GM18519 (cell line): ENCODE results near the gene NRG3.

Source experiments
- ATAC-seq: cut with Tn5 transposase; IDR thresholded peaks from one replicate; pipeline ENCODE4 v1.9.1; 2021; ENCODE audit warnings: mild to moderate bottlenecking, moderate library complexity; ENCODE audit not compliant: unreplicated experiment, low FRiP score

NRG3 gene

DNA sequence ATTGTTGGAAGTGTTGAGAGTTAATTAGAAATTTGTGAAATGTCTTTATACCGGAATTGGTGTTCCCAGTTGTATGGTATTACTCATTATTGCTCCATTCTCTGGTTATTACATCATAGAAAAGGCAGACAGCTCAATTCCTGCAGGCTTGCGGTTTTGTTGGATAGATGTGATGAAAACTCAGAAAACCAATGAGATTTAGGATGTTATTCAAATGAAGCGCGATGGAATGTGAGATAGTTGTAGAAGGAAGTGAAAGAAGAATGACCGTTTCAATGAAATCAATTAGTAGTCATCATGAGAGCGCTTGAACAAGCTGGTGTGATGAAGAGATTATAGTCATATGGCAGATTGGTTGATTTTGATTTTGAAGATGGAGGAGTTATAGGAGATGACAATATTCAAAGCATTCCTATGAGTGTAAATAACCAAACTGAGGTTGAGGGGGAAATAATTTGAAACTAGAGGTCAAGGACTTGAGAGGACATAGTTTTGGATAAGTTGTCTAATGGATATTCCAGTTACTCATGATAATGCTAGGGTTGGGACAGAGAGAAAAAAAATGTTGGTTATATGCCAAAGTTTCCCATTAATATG, 991.5 kb downstream of the NRG3 start:
- no peak for ATAC-seq

- no peak for ATAC-seq
These were observed 992.1 kb downstream of the NRG3 start for GRCh38 chr10:82867056-82867455.

DNA sequence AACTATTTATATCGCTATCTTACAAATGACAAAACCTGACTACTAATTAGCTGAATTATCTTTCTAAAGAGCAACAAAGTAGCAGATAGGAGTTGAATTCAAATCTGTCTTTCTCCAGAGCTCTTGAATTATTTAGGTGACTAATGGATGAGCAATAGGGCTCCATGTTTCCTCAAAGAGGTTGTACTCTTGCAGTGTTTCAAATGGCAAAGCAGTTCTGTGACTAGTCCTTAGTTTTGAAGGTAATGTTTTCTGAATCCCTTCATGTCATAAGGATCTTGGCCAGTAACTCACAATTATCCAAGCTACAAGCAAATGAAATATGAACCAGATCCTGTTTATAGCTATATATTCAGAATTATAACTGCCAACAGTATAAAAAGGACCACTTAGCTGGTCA, 999.7 kb downstream of the NRG3 start:
- ATAC-seq, result no peak

DNA sequence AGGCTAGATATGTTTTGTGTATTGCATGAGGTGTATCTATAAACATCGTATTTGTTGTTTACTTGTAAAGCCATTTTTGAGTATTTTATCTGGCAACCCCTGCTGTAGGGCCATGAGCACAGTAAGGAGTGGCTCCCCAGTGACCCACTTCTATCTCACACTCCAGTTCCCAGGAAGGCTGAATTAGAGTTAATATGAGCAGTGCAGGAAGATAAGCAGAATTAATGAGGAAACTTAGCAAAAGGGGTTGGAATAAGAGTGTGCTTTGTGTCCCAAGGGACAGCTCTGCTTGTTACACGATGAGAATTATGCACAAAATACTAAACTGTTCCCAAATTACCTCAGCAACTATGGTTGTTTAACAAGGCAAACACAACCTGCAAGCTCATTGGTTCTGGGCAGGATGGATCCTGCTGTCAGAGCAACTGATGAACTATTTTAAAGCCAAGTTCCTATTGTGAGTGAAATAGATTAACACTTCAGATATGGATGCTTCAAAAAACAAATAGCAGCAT, 1005.8 kb downstream of the NRG3 start:
- ATAC-seq, result no peak

DNA sequence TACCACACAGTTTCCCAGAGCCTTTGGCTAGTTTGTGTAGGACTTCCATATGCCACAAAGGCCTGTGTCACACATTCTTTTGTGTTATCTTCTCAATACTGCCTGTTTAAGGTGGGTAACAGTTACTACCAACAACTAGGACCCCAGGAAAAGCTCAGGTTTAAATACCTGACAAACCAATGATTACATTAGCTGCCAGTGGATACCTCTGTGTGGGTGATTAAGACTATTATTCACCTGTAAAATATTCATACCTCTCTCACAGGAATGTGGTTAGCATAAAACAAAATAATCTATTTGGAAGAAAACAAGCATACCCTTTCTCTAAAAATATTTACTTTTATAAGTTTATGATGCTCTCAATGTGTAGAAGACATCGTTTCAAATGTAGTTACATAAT, 1007.7 kb downstream of the NRG3 start:
- no peak for ATAC-seq

DNA sequence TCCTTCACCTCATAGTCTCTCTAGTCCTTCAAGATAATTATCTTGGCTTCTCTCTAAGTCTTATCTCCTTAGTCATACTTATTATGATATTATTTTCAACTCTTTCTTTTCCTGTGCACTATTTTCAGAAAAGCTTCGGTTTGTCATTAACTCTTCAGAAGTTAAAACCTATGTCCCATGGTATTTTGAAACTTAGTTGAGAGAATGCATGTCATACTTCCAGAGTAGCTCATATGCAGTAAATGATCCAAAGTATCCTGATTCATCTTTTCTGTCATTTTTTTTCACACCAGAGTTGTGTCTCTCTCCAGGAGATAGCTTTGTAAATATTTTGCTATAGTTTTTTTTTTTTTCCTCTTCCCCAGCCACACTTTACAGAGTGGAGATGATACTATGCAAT, 1008.6 kb downstream of the NRG3 start:
- no peak for ATAC-seq

GRCh38 chr10:82887488-82887887, 1012.5 kb downstream of the NRG3 start:
- ATAC-seq, result no peak

DNA sequence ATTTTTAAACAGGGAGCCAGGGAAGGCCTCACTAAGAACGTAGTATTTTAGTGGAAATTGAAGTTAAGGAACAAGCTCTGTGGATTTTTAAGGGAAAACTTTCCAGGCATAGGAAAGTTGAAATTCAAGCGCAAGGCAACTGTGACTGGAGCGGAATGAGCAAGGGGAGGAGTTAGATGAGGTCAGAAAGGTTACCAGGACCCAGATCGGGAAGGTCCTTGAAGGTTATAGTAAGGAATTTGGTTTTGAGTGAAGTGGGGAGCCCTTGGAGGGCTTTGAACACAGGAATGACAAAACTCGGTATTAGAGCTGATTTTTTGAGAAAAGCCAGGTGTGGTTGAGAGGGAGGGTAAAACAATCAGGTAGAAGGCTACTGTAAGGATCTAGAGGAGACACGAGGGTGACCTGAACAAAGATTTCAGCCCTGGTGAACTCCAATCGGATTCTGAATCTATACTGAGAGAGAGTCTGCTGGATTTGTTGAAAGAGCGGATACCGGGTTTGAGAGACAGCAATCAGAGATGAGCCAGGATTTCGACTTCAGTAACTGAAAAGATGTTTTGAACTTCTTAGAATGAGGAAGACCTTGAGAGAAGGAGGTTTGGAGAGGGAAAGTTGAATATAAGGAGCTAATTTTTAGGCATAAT, 1013.9 kb downstream of the NRG3 start:
- ATAC-seq, result no peak

GRCh38 chr10:82889728-82890127, 1014.7 kb downstream of the NRG3 start:
- no peak for ATAC-seq

- ATAC-seq, result no peak
These were observed 1015.6 kb downstream of the NRG3 start for GRCh38 chr10:82890573-82890972.

- no peak for ATAC-seq
These were observed 1033.1 kb downstream of the NRG3 start for GRCh38 chr10:82908096-82908495.

- no peak for ATAC-seq
These were observed 1033.8 kb downstream of the NRG3 start for GRCh38 chr10:82908751-82909150.

GRCh38 chr10:82910301-82910700, 1035.3 kb downstream of the NRG3 start:
- no peak for ATAC-seq

GRCh38 chr10:82914655-82915136, 1039.7 kb downstream of the NRG3 start:
- no peak for ATAC-seq

DNA sequence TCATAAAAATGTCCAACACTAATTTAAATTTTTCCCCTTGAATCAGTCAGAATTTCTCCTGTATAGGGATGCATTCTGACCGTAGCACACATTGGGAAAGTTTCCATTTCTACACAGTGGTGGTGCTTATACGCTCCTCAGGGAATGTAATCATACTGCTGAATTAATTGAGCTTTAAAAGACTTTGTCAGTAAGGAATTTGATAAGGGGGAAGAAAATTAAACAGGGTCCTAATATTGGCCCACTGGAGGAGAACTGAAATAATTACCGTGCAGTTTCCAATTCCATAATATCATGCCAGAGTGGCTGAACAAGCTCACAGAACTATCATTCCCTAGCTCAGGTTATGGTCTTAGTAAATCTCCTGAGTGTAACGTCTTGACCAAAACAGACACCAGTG, 1041.9 kb downstream of the NRG3 start:
- ATAC-seq, result no peak

DNA sequence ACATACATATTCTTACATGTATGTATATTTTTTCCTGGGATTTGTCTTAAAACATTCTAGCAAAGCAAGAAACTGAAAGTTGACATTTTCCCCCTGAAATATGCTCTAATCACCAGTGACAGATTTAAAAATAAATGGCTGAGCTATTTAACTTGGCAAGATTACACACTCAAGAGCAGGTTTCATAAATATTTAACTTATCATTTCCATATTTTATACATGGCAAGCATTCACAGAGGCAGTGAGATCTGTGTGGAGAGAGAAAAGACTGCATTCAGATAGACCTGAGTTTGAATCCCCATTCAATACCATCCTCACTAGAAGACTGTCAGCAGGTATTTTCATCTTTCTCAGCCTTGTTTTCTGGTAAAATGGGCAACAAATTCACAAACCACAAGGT, 1043.0 kb downstream of the NRG3 start:
- no peak for ATAC-seq

- no peak for ATAC-seq
These were observed 1047.1 kb downstream of the NRG3 start for GRCh38 chr10:82922046-82922445.

DNA sequence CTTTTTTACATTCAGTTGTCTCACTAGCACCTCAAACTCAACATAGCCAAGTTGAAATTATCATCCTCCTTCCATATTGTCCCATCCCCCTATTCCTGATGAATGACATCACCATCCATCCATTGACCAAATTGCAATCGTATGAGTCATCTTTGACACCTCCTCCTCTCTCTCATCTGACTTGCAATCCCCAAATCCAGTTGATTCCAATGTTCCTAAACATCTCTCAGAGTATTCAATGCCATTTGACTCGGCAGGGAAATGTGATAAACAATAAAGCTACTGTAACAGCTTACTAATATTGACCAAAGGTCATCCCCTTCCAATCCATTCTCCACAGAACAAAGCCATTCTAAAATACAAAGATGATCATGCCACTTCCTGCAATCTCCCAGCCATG, 1047.8 kb downstream of the NRG3 start:
- no peak for ATAC-seq

GRCh38 chr10:82924711-82925110, 1049.7 kb downstream of the NRG3 start:
- no peak for ATAC-seq

DNA sequence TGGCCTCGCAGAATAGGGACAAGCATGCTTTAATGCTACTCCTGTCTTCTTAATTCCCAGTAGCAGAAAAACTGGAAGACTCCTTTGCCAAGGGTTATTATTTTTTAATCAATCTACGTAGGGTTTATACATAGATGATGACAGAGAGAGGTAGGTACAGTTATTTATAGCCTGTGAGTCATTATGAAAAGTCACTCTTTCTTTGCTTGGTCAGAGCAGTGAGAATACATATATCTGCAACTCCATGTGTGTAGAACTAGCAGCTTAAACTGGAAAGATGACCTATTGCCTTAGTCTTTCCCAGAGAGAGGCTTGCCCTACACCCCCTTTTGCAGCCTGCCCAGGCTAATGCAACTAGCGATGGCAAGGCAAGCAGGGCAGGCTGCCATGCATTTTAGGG, 1050.6 kb downstream of the NRG3 start:
- ATAC-seq, result peak; percentile 63

- ATAC-seq, result no peak
These were observed 1057.5 kb downstream of the NRG3 start for GRCh38 chr10:82932451-82932850.

DNA sequence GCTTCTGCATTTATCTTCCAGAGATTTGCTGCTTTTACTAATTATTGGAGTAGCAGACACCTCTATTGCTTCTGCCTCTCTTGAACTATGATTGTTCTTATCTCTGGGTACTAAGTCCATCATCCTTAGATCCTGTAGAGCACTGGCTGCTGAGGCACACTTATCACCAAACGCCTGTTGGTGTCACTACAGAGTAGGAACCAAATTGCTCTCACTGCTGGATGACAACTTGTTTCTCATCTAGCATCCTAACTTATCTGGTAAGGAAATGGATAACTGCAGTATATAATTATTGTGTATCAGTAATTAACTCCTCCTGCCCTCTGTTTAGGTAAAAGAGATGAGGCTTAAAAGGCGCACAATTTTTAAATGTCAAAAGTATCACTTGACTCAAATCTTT, 1059.4 kb downstream of the NRG3 start:
- no peak for ATAC-seq
